ENCODE data around the gene OR8S1. TPM values are rescaled to one million over a fixed set of nuclear protein-coding genes. Genes with fewer than 3 reads are reported as not detected.
"Not testable (repeated sequence)": the region's sequence is repeated elsewhere in the genome, so short reads cannot be mapped to it uniquely, and the experiment has no call there.

The OR8S1 gene
- polyA plus RNA-seq, 3 donors: not detected

DNA sequence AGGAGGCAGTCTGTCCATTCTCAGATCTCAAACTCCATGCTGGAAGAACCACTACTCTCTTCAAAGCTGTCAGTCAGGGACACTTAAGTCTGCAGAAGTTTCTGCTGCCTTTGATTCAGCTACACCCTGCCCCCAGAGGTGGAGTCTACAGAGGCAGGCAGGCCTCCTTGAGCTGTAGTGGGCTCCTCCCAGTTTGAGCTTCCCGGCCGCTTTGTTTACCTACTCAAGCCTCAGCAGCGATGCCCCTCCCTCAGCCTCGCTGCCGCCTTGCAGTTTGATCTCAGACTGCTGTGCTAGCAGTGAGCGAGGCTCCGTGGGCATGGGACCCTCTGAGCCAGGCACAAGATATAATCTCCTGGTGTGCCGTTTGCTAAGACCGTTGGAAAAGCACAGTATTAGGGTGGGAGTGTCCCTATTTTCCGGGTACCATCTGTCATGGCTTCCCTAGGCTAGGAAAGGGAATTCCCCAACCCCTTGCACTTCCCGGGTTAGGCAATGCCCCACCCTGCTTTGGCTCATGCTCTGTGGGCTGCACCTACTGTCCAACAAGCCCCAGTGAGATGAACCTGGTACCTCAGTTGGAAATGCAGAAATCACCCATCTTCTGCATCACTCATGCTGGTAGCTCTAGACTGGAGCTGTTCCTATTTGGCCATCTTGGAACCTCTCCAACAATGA, 28.4 kb downstream of the OR8S1 start:
- not testable (repeated sequence) for DNase-seq

DNA sequence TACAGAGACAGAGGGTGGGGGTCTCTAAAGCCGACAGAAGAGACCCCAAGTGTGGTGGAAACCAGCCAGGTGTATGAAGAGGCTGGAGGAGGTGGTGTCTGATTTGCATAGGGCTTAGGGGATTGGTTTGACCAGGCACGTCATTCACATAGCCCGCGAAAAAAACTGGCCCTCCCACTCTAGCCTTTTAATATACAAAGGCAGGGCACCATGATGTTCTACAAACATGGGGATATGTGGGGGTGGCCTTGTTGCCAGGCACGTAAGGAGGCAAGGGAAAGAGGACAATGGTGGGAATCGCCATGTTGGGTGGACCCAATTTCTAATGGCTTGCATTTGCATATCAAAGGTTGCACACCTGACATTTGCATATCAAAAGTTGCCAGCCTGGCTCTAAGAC, 31.2 kb downstream of the OR8S1 start:
- no peak for DNase-seq

DNA sequence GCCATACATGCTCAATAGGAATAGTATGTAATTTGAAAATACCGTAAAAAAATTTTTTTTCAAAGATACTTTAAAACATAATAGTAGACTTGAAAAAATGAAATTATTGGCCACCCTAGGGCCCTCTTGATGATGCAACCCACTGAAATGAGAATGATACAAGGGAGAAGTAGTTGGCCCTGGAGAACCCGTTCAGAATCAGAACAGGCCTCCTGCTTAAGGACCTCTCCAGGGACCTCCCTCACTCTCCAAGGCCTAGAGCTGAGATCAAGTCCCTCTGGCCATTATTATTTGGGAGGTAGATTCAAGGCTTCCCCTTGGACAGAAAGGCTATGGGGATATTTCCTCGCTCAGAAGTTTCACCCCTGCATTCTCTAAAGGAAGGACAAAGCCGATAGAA, 32.5 kb downstream of the OR8S1 start:
- no peak for DNase-seq

DNA sequence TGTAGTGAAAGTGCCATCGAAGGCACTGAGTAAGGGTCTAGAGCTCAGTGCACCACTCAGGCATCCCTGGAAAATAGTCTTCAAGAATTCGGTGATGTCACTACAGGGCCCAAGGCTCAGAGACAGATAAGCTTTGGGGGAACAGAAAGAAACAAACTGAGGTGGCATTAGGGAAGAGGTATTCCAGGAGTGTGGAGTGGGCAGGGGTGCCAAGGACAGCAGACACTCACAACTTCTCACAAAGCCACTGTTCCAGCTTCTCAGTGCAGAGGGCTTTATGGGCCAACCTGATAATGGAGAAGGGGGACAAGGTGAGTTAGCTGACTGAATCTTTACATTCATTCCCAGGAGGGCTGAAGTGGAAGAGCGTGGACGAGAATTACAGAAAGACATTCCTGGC, 42.3 kb downstream of the OR8S1 start:
- DNase-seq: no peak

DNA sequence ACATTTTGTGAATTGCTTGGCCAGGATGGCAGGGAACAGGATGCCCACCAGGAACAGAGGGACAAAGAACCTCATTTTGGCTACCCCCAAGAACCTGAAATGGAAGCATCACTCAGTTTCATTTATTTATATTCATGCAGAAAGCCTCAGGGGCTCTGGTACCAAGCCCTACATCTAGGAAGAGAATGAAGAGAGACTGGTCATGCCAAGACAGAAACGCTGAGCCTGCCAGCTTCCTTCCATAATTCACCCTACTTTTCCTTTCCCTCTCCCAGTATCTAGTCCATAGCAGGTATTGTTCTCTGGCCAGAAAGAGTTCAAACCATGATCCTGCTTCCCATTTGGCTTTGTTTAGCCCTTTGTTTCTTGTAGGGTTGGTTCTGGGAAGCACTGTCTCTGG, 44.5 kb downstream of the OR8S1 start, which contains the start of gene LALBA:
Gene LALBA (minus strand): TSS at position 101 of the 400 bp plus-strand sequence. CDS start 26 bp downstream, at position 75.
- DNase-seq: no peak

DNA sequence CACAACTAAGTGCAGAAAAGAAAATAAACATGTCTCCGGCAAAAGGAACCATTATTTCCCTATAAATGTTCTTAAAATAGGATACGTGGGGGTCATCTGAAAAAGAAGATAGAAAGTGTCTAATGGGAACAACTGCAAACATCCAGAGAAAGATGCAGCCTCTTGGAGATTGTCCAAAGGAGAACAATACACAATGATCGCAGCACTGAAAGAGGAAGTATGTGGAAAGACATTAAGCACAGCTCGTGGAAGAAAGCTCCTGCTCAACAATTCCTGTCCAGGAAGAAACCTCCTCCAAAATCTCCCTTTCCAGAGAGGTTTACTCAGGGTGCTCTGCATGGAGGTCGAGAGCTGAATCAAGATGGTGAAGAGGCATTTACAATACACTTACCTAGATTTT, 46.9 kb downstream of the OR8S1 start:
- DNase-seq: no peak

Other genes with a start within 250 kb of the OR8S1 start
- 10 to 100 TPM; 22.5 to 25.1 (median 23.4) TPM for gene ZNF641, start 174.7 kb upstream of the OR8S1 start, polyA plus RNA-seq (ENCODE audit: insufficient read length in 3 of 3)
- under 1 TPM in 1 of 3 donors, not detected in 2; 0.16 TPM for gene ANP32D, start 53.1 kb upstream of the OR8S1 start, polyA plus RNA-seq (ENCODE audit: insufficient read length in 3 of 3)
- under 1 TPM in 2 of 3 donors, not detected in 1; 0.56 to 0.61 TPM for gene C12orf54, start 43.1 kb upstream of the OR8S1 start, polyA plus RNA-seq (ENCODE audit: insufficient read length in 3 of 3)
- not detected for gene LALBA, start 44.4 kb downstream of the OR8S1 start, polyA plus RNA-seq (ENCODE audit: insufficient read length in 3 of 3)
- 10 to 100 TPM; 47.2 to 51.7 (median 50.9) TPM for gene KANSL2, start 156.6 kb downstream of the OR8S1 start, polyA plus RNA-seq (ENCODE audit: insufficient read length in 3 of 3)
- 10 to 100 TPM; 26.6 to 35.1 (median 31.7) TPM for gene CCNT1, start 191.1 kb downstream of the OR8S1 start, polyA plus RNA-seq (ENCODE audit: insufficient read length in 3 of 3)